ENCODE data around the gene PRM2. TPM values are rescaled to one million over a fixed set of nuclear protein-coding genes. Genes with fewer than 3 reads are reported as not detected.

PRM2 gene
- total RNA-seq, 1 donor from 2014 or later, result not detected

DNA sequence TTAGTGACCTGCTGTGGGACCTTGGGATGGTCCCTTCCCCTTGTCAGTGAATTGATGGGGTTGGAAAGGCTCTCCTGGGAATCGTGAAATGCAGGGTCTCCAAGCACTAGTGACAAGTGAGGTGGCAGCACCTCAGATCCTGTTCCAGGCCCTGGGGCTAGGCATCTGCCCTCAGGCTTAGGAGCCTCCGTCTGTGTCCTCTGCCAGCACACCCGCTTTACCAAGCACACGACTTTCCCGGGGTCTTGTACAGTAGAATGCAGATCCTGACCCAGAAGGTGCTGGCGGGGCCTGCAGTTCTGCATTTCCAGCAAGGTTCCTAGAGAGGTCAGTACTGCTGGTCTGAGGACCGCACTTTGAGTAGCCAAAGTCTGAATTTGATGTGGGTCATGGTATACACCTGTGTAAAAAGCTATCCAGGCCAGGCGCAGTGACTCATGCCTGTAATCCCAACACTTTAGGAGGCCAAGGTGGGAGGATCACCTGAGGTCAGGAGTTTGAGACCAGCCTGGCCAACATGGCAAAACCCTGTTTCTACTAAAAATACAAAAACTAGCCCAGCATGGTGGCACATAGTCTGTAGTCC, 38.1 kb upstream of the PRM2 start:
- H3K9me3 Mint-ChIP-seq (ENCODE audit: low read depth), result no peaks in the 10 kb centered on the region
- TF ChIP-seq, protein P1, sequence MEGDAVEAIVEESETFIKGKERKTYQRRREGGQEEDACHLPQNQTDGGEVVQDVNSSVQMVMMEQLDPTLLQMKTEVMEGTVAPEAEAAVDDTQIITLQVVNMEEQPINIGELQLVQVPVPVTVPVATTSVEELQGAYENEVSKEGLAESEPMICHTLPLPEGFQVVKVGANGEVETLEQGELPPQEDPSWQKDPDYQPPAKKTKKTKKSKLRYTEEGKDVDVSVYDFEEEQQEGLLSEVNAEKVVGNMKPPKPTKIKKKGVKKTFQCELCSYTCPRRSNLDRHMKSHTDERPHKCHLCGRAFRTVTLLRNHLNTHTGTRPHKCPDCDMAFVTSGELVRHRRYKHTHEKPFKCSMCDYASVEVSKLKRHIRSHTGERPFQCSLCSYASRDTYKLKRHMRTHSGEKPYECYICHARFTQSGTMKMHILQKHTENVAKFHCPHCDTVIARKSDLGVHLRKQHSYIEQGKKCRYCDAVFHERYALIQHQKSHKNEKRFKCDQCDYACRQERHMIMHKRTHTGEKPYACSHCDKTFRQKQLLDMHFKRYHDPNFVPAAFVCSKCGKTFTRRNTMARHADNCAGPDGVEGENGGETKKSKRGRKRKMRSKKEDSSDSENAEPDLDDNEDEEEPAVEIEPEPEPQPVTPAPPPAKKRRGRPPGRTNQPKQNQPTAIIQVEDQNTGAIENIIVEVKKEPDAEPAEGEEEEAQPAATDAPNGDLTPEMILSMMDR (IDR thresholded peaks at IDR 0.05), result no peak
- peaks cover 52% of the 10 kb centered on the region for H3K4me1 Mint-ChIP-seq (ENCODE audit: low read depth)
- no peak for DNase-seq (ENCODE audit: low spot score)
- H3K36me3 Mint-ChIP-seq (ENCODE audit: low read depth), result no peaks in the 10 kb centered on the region
- H3K27ac Mint-ChIP-seq (ENCODE audit: unreplicated experiment), result no peak overlapping the region
- H3K27me3 Mint-ChIP-seq (ENCODE audit: low read depth), result no peaks in the 10 kb centered on the region
- no peak overlapping the region for H3K4me3 Mint-ChIP-seq (ENCODE audit: unreplicated experiment)

DNA sequence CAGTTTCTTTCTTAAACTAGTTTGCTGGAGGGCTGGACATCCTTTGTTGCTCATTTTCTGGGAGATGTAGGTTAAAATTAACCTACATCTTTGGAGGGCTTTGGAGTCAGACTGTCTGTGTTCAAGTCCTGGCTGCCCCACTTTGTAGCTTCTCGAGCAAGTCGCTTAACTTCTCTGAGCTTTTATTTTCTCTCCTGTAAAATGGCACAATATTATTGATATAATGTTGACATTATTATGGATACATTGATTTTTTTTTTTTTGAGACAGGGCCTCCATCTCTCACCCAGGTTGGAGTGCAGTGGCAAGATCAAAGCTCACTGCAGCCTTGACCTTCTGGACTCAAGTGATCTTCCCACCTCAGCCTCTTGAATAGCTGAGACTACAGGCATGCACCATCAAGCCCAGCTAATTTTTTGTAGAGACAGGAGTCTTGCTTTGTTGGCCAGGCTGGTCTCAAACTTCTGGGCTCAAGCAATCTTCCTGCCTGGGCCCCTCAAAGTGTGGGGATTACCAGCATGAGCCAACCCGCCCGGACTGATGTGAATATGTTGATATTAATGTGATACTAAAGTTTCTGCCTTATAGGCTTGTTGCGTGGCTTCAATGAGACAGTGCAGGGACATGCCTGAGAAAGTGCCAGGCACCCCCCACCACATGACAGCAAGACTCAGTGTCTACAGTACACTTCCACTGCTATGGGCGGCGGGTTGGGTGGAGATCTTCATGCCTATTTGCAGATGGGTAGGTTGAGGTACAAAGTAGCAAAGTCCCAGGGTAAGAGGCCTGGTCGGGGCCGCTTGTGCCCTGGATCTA, 37.4 kb upstream of the PRM2 start:
- Mint-ChIP-seq H3K4me3 (ENCODE audit: unreplicated experiment) (no peak overlapping the region), H3K9me3 (ENCODE audit: low read depth) (no peaks in the 10 kb centered on the region), H3K4me1 (ENCODE audit: low read depth) (peaks cover 50% of the 10 kb centered on the region), H3K36me3 (ENCODE audit: low read depth) (no peaks in the 10 kb centered on the region), H3K27ac (ENCODE audit: unreplicated experiment) (no peak overlapping the region), H3K27me3 (ENCODE audit: low read depth) (no peaks in the 10 kb centered on the region)
- TF ChIP-seq, protein P1 (IDR thresholded peaks at IDR 0.05), result no peak
- no peak for DNase-seq (ENCODE audit: low spot score)

DNA sequence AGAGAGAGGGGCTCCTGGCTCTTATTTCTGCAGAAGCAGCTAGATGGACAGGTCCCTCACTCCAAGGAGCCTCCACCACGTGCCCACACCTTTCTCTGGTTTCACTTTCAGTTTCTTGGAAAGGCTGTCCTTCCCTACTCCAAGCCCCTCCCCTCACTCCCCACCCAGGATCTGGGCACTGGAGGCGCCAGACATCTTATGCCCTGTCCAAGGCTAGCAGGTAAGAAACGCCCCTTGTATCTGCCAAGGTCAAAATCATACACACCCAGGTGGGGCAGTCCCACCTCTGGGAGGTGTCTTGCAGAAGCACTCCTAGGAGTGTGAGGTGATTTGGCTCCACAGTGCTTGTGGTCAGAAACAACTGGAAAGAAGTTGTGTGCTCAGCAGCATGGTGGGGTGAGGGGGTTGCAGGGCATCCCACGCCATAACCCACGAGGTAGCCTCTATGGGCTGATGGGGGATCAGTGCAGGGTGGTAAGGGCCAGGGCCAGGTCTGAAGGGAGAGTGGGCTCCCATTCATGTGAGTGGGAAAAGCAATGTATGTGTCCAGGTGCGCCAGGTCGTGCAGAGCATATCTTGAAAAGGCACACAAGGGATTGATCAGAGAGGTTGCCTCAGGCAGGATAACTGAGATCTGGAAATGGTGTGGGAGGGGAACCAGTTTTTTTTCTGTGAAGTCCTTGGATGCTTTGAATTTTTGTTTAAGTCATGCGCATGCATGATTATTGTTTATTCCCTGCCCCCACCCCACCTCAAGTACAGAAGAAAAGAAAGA, 36.6 kb upstream of the PRM2 start:
- no peak overlapping the region for H3K4me3 Mint-ChIP-seq (ENCODE audit: unreplicated experiment)
- TF ChIP-seq, protein P1 (IDR thresholded peaks at IDR 0.05), result no peak
- H3K9me3 Mint-ChIP-seq (ENCODE audit: low read depth), result no peaks in the 10 kb centered on the region
- no peaks in the 10 kb centered on the region for H3K36me3 Mint-ChIP-seq (ENCODE audit: low read depth)
- no peak for DNase-seq (ENCODE audit: low spot score)
- peak overlapping the region; percentile 19 for H3K27ac Mint-ChIP-seq (ENCODE audit: unreplicated experiment)
- H3K4me1 Mint-ChIP-seq (ENCODE audit: low read depth), result peaks cover 50% of the 10 kb centered on the region
- no peaks in the 10 kb centered on the region for H3K27me3 Mint-ChIP-seq (ENCODE audit: low read depth)

DNA sequence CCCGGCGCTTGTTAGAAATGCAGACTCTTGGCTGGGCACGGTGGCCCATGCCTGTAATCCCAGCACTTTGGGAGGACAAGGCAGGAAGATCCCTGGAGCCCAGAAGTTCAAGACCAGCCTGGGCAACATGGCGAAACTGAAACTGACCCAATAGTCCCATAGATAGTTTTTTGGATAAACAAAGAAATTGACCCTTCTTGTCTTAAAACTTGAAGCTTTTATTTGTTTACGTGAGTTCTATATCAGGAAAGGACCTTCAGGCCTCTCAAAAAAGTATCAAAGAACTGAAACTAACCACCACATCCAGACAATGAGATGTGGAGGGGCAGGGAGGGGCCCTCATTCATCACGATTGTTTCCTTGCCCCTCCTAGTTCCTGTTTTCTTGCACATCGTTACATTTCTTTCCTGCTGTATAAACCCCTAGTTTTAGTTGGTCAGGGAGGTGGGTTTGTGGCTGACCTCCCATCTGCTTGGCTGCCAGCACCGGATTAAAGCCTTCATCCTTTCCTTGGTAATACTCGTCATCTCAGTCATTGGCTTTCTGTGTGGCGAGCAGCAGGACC, 34.8 kb upstream of the PRM2 start:
- peaks cover 2% of the 10 kb centered on the region for H3K36me3 Mint-ChIP-seq (ENCODE audit: low read depth)
- peaks cover 43% of the 10 kb centered on the region for H3K4me1 Mint-ChIP-seq (ENCODE audit: low read depth)
- H3K27ac Mint-ChIP-seq (ENCODE audit: unreplicated experiment), result no peak overlapping the region
- H3K27me3 Mint-ChIP-seq (ENCODE audit: low read depth), result no peaks in the 10 kb centered on the region
- no peak overlapping the region for H3K4me3 Mint-ChIP-seq (ENCODE audit: unreplicated experiment)
- no peak for DNase-seq (ENCODE audit: low spot score)
- TF ChIP-seq, protein P1 (IDR thresholded peaks at IDR 0.05), result no peak
- no peaks in the 10 kb centered on the region for H3K9me3 Mint-ChIP-seq (ENCODE audit: low read depth)

DNA sequence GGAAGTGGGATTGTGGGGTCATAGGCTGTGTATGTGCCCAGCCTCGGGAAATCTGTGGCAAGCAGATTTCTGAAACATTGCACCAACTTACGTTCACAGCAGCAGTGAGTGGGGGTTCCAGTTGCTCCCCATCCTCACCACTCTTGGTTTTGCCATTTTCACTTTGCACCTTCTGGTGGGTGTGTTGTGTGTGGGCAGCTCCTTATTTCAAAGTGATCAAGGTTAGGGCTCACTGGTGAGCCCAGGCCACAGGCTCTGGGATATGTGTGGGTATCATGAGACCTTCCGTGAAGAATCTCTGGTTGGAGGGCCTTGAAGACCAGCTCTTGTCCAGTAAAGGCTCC, 34.3 kb upstream of the PRM2 start:
- Mint-ChIP-seq H3K4me1 (ENCODE audit: low read depth) (peaks cover 40% of the 10 kb centered on the region), H3K36me3 (ENCODE audit: low read depth) (peaks cover 2% of the 10 kb centered on the region), H3K9me3 (ENCODE audit: low read depth) (no peaks in the 10 kb centered on the region), H3K27me3 (ENCODE audit: low read depth) (no peaks in the 10 kb centered on the region), H3K27ac (ENCODE audit: unreplicated experiment) (no peak overlapping the region), H3K4me3 (ENCODE audit: unreplicated experiment) (no peak overlapping the region)
- TF ChIP-seq, protein P1 (IDR thresholded peaks at IDR 0.05), result no peak
- DNase-seq (ENCODE audit: low spot score), result no peak

Data from chondrocyte (in vitro differentiated cells).